Natural killer cell (primary cell): ENCODE results near the gene UNC79. TPM values are rescaled to one million over a fixed set of nuclear protein-coding genes. Genes with fewer than 3 reads are reported as not detected.

Experiments used
- ATAC-seq, 3 donors: fragments of 150-1000 bp in 2 of 3; fragments of 200-7000 bp in 1 of 3; cut with Tn5 transposase; 1 replicate in 1 of 3; 2 replicates in 2 of 3; pipeline ENCODE4 v1.10.0; 2021; ENCODE audit warnings: mild to moderate bottlenecking in 2 of 3, moderate library complexity in 2 of 3
- DNase-seq, 2 donors: peaks; one replicate each; pipeline versions ENCODE4 v3.0.0 to v3.0.0-alpha.2; 2013 to 2021; ENCODE audit warnings: mixed read lengths in 1 of 2
- H3K27ac ChIP-seq: one replicate; pipeline ENCODE4 v1.5.1; 2013; ENCODE audit warnings: mild to moderate bottlenecking, low read length
- H3K27me3 ChIP-seq: one replicate; pipeline ENCODE4 v1.6.1; 2013; ENCODE audit warnings: low read length; ENCODE audit not compliant: control insufficient read depth, insufficient read depth
- H3K36me3 ChIP-seq: one replicate; pipeline ENCODE4 v1.6.1; 2013; ENCODE audit warnings: low read length; ENCODE audit not compliant: control insufficient read depth, insufficient read depth
- H3K4me1 ChIP-seq: one replicate; pipeline ENCODE4 v1.6.1; 2013; ENCODE audit warnings: low read length; ENCODE audit not compliant: control insufficient read depth, insufficient read depth
- H3K4me3 ChIP-seq: one replicate; pipeline ENCODE4 v1.5.1; 2013; ENCODE audit warnings: low read length
- H3K9me3 ChIP-seq: one replicate; pipeline ENCODE4 v1.6.1; 2013; ENCODE audit warnings: low read length; ENCODE audit not compliant: control insufficient read depth, insufficient read depth
- H3K27ac Mint-ChIP-seq, 2 donors: one replicate each; pipeline ENCODE4 v1.8.0; 2022; ENCODE audit warnings: mild to moderate bottlenecking in 2 of 2, mixed read lengths in 2 of 2, moderate library complexity in 1 of 2
- H3K27me3 Mint-ChIP-seq, 2 donors: one replicate each; pipeline ENCODE4 v1.8.0; 2022; ENCODE audit warnings: low read depth in 2 of 2, mixed read lengths in 2 of 2
- H3K36me3 Mint-ChIP-seq: one replicate; pipeline ENCODE4 v1.8.0; 2022; ENCODE audit warnings: mixed read lengths
- H3K4me1 Mint-ChIP-seq, 2 donors: one replicate each; pipeline ENCODE4 v1.8.0; 2022; ENCODE audit warnings: mixed read lengths in 2 of 2
- H3K4me3 Mint-ChIP-seq: one replicate; pipeline ENCODE4 v1.8.0; 2022; ENCODE audit warnings: mild to moderate bottlenecking, moderate library complexity, mixed read lengths
- H3K9me3 Mint-ChIP-seq, 2 donors: one replicate each; pipeline ENCODE4 v1.8.0; 2022; ENCODE audit warnings: mixed read lengths in 2 of 2
- WGBS: methylation state at CpG from one replicate; pipeline ENCODE4 v1.1.7; 2013; ENCODE audit warnings: missing lambda C conversion rate; ENCODE audit not compliant: insufficient coverage; 5-methylcytosine and 5-hydroxymethylcytosine counted together
- intact Hi-C: fragments of 100-400 bp; cut with micrococcal nuclease; formaldehyde crosslinking; loops from one replicate; pipeline ENCODE4 v1.14.2; 2022
- total RNA-seq, 4 donors: library from RNA; stranded (reverse); fragments of 120-200 nt in 1 of 4; gene quantifications; one replicate each; pipeline versions ENCODE4 v1.2.3 to v1.2.4, GENCODE V29; 2013 to 2022
- TF ChIP-seq, protein P1 (sequence below): fragments of 200-600 bp; IDR thresholded peaks from one replicate; pipeline ENCODE4 v1.8.0; 2022; ENCODE audit warnings: antibody characterized with exemption

UNC79 gene
- total RNA-seq, 3 donors from 2014 or later (not counting 1 experiment from before 2014, with no cell fraction given) = 0.05 TPM; not detected in 1

DNA sequence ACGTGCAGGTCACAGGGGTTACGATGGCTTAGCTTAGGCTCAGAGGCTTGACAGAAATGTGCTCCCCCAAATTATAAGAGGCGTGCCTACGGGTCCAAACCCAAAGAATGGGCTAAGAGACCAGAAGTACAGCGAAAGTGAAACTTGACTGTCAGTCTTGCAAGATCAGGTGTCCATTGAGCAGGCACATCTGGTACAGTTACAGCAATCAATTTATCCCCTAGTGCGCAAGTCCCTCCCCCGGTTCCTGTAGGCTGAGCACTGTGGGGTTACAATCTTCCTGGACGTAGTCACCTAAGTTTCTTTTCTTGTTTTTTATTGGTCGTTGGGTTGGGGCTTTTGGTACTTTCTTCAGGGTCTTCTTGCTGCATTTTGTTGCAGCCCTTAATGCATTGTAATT, 134.2 kb downstream of the UNC79 start:
- DNase-seq (no peak), ATAC-seq (no peak)
- intact Hi-C loops = no loop called here
- H3K36me3 Mint-ChIP-seq = no peaks in the 10 kb centered on the region
- WGBS = 88% methylated on average over 9 of the region's 9 CpGs
- H3K4me3 Mint-ChIP-seq = no peak overlapping the region
- H3K9me3 Mint-ChIP-seq = no peaks in the 10 kb centered on the region
- H3K27ac ChIP-seq = no peak overlapping the region
- no peaks in the 10 kb centered on the region for H3K36me3 ChIP-seq
- no peaks in the 10 kb centered on the region for H3K27me3 ChIP-seq
- TF ChIP-seq, protein P1, sequence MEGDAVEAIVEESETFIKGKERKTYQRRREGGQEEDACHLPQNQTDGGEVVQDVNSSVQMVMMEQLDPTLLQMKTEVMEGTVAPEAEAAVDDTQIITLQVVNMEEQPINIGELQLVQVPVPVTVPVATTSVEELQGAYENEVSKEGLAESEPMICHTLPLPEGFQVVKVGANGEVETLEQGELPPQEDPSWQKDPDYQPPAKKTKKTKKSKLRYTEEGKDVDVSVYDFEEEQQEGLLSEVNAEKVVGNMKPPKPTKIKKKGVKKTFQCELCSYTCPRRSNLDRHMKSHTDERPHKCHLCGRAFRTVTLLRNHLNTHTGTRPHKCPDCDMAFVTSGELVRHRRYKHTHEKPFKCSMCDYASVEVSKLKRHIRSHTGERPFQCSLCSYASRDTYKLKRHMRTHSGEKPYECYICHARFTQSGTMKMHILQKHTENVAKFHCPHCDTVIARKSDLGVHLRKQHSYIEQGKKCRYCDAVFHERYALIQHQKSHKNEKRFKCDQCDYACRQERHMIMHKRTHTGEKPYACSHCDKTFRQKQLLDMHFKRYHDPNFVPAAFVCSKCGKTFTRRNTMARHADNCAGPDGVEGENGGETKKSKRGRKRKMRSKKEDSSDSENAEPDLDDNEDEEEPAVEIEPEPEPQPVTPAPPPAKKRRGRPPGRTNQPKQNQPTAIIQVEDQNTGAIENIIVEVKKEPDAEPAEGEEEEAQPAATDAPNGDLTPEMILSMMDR = no peak
- H3K4me1 ChIP-seq = no peaks in the 10 kb centered on the region
- H3K4me3 ChIP-seq = no peak overlapping the region
- H3K27me3 Mint-ChIP-seq = peaks cover 5 to 23% of the 10 kb centered on the region in 2 donors
- H3K9me3 ChIP-seq = no peaks in the 10 kb centered on the region
- H3K4me1 Mint-ChIP-seq = no peaks in the 10 kb centered on the region
- H3K27ac Mint-ChIP-seq = no peak overlapping the region

DNA sequence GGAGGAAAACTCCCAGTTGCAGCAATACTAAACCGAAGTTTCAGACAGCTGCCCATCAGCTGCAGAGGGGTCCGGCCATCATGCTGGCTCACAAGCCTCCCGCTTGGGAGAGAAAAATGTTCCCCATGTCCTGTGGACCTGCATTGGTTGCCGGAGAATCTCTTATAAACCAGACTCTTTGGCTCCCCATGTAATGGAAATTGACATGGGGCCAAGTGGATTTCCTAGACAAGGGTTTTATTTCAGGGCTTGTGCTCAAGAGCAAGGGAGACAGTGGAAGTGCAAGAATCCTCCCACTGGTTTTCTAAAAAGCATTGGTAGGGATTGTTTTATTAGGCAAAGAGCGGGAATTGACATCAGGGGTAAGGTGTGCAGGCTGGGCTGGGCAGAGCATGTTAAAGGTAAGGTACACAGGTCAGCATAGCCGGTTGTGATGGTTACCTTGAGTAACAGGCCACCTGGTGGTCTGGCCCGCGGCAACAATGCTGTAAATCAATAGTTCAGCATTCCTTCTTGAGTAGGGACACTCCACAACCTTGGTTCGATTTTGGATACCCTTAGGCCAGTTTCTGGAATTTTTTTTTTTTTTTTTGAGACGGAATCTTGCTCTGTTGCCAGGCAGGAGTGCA, 135.4 kb downstream of the UNC79 start:
- Histone ChIP-seq H3K36me3 (no peaks in the 10 kb centered on the region), H3K9me3 (no peaks in the 10 kb centered on the region), H3K27ac (no peak overlapping the region), H3K4me3 (no peak overlapping the region), H3K27me3 (no peaks in the 10 kb centered on the region), H3K4me1 (no peaks in the 10 kb centered on the region)
- DNase-seq = no peak
- WGBS = 92% methylated on average over 10 of the region's 10 CpGs
- TF ChIP-seq, protein P1 = no peak
- H3K27ac Mint-ChIP-seq = no peak overlapping the region
- H3K27me3 Mint-ChIP-seq = peaks cover 5 to 14% of the 10 kb centered on the region in 2 donors
- intact Hi-C loops = no loop called here
- no peak for ATAC-seq
- no peaks in the 10 kb centered on the region for H3K36me3 Mint-ChIP-seq
- no peak overlapping the region for H3K4me3 Mint-ChIP-seq
- H3K9me3 Mint-ChIP-seq = no peaks in the 10 kb centered on the region
- no peaks in the 10 kb centered on the region for H3K4me1 Mint-ChIP-seq

DNA sequence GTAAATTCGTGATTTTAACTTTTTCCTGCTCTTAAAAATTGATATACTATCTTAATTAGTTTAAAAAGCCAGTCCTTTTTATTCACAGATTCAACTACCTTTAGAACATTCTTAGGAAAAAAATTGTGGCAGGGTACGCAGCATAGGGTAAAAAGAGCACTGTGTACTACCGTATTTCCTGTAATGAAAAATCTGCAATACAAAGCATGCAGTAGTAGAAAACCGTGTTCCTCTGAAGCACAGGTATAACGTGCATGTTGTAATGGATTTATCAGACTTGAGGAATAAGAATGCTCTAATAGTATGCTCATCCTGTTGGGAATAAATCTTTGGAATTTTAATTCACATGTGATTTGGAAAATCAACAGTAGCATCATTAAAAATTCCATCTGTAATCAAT, 140.5 kb downstream of the UNC79 start:
- WGBS = 88% methylated on average over 4 of the region's 5 CpGs
- H3K9me3 Mint-ChIP-seq = no peaks in the 10 kb centered on the region
- H3K27ac Mint-ChIP-seq = no peak overlapping the region
- H3K4me1 Mint-ChIP-seq = no peaks in the 10 kb centered on the region
- Histone ChIP-seq H3K36me3 (no peaks in the 10 kb centered on the region), H3K27ac (no peak overlapping the region), H3K4me1 (no peaks in the 10 kb centered on the region), H3K4me3 (no peak overlapping the region), H3K9me3 (no peaks in the 10 kb centered on the region), H3K27me3 (no peaks in the 10 kb centered on the region)
- peaks cover 3 to 19% of the 10 kb centered on the region in 2 donors for H3K27me3 Mint-ChIP-seq
- DNase-seq (no peak), ATAC-seq (no peak)
- no peaks in the 10 kb centered on the region for H3K36me3 Mint-ChIP-seq
- H3K4me3 Mint-ChIP-seq = no peak overlapping the region
- intact Hi-C loops = no loop called here
- TF ChIP-seq, protein P1 = no peak

DNA sequence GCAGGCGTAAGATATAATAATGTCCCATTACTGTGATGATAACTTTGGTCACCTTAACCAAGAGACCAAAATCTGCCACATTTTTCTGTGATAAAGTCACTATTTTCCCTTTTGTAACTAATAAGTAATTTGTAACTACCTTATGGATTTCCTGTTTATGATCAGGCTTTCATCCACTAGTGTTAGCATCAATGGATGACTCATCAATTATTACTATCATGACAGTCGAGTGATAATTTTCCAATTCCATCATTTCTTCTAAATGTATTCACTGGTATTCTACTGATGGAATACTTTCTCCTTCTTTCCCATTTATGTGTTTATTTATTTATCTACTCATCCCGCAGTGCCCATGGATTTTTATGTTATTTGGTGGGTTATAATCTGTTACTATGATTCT, 148.4 kb downstream of the UNC79 start:
- no peaks in the 10 kb centered on the region for H3K27me3 ChIP-seq
- no peaks in the 10 kb centered on the region for H3K4me1 ChIP-seq
- H3K4me3 ChIP-seq = no peak overlapping the region
- WGBS = 100% methylated on average over 3 of the region's 3 CpGs
- no peaks in the 10 kb centered on the region for H3K9me3 Mint-ChIP-seq
- H3K4me1 Mint-ChIP-seq = no peaks in the 10 kb centered on the region
- ATAC-seq (no peak), DNase-seq (no peak)
- TF ChIP-seq, protein P1 = no peak
- intact Hi-C loops = no loop called here
- H3K27ac Mint-ChIP-seq = no peak overlapping the region
- H3K9me3 ChIP-seq = no peaks in the 10 kb centered on the region
- no peak overlapping the region for H3K27ac ChIP-seq
- H3K4me3 Mint-ChIP-seq = no peak overlapping the region
- no peaks in the 10 kb centered on the region for H3K36me3 Mint-ChIP-seq
- no peaks in the 10 kb centered on the region for H3K36me3 ChIP-seq
- peaks cover 6 to 19% of the 10 kb centered on the region in 2 donors for H3K27me3 Mint-ChIP-seq
